K562 (cell line): ENCODE data around the gene TBX3. TPM values are rescaled to one million over a fixed set of nuclear protein-coding genes. Genes with fewer than 3 reads are reported as not detected.

Experiments used
- ATAC-seq: fragments of 200-7000 bp; cut with Tn5 transposase; 3 replicates; pipeline ENCODE4 v1.9.1; 2020; ENCODE audit warnings: moderate library complexity
- BruUV-seq: library from RNA; stranded (reverse); fragments of 400-500 nt; replicated peaks from 2 replicates; lab custom pipeline; 2021; lab: Mats Ljungman, UMichigan
- CTCF ChIA-PET: fragments of 300-600 bp; formaldehyde crosslinking; extraction: SDS; loops from one replicate; lab custom pipeline; 2021; ENCODE audit warnings: low intra/inter-chr PET ratio; lab: Yijun Ruan, JAX
- POLR2A ChIA-PET: fragments of 300-600, 350-650 bp; sonication (Branson Sonifier 250); formaldehyde crosslinking; extraction: SDS; loops from one replicate; lab custom pipeline; 2021; ENCODE audit warnings: antibody characterized with exemption, inconsistent platforms; lab: Yijun Ruan, JAX
- DNase-seq, 4 experiments: peaks; one replicate each; pipeline versions ENCODE4 v3.0.0 to v3.0.0-alpha.2; 2011 to 2018; ENCODE audit warnings: low spot score in 3 of 4, mixed read lengths in 3 of 4; ENCODE audit errors: extremely low read depth in 1 of 4
- FAIRE-seq: peaks from 2 replicates; lab custom pipeline; 2011; peaks lifted over from hg19 to GRCh38; lab: Jason Lieb, UNC
- H2AFZ ChIP-seq: 2 replicates; pipeline ENCODE4 v1.6.0; 2011; ENCODE audit warnings: low read depth, low read length, control low read depth, inconsistent platforms
- H3K27ac ChIP-seq: fragments of 200-600 bp; 3 replicates; pipeline ENCODE4 v1.8.0; 2011; ENCODE audit warnings: low read depth, mild to moderate bottlenecking, control low read depth, inconsistent platforms, low read length, moderate library complexity, mixed read lengths; ENCODE audit errors: extremely low read depth
- H3K27me3 ChIP-seq, 2 experiments: fragments of 300-600 bp in 1 of 2; 2 replicates in 1 of 2; 3 replicates in 1 of 2; pipeline versions ENCODE4 v1.6.0 to v1.8.0; 2011; ENCODE audit warnings: inconsistent platforms in 2 of 2, low read length in 2 of 2, mild to moderate bottlenecking in 1 of 2, mixed read lengths in 1 of 2, moderate library complexity in 1 of 2; ENCODE audit not compliant: control insufficient read depth in 2 of 2, insufficient read depth in 2 of 2
- H3K36me3 ChIP-seq: fragments of 300-600 bp; 3 replicates; pipeline ENCODE4 v1.8.0; 2011; ENCODE audit warnings: mild to moderate bottlenecking, low read length, inconsistent platforms; ENCODE audit not compliant: control insufficient read depth, insufficient read depth
- H3K4me1 ChIP-seq, 2 experiments: fragments of 200-600 bp in 1 of 2; replicated peaks in 1 of 2; 2 replicates in 1 of 2; 3 replicates in 1 of 2; pipeline versions ENCODE4 v1.5.1 to v1.8.0; 2011; ENCODE audit warnings: inconsistent platforms in 2 of 2, low read length in 2 of 2, mild to moderate bottlenecking in 1 of 2, mixed read lengths in 1 of 2, moderate library complexity in 1 of 2; ENCODE audit not compliant: control insufficient read depth in 2 of 2, insufficient read depth in 2 of 2
- H3K4me2 ChIP-seq: 2 replicates; pipeline ENCODE4 v1.6.1; 2011; ENCODE audit warnings: low read length, control low read depth, inconsistent platforms, mixed read lengths; ENCODE audit not compliant: insufficient read depth
- H3K4me3 ChIP-seq: fragments of 200-600 bp; sonication (generic), shearing (Covaris generic); 2 replicates; pipeline ENCODE4 v1.5.1; 2016; ENCODE audit warnings: control low read depth, inconsistent platforms
- H3K79me2 ChIP-seq: fragments of 200-600 bp; 3 replicates; pipeline ENCODE4 v1.8.0; 2011; ENCODE audit warnings: low read length, inconsistent platforms; ENCODE audit not compliant: control insufficient read depth, insufficient read depth
- H3K9ac ChIP-seq, 2 experiments: 2 replicates each; pipeline versions ENCODE4 v1.6.0 to v1.6.1; 2011; ENCODE audit warnings: low read depth in 2 of 2, low read length in 2 of 2, control low read depth in 1 of 2, inconsistent platforms in 1 of 2, mild to moderate bottlenecking in 1 of 2, mixed read lengths in 1 of 2; ENCODE audit not compliant: insufficient read depth in 1 of 2
- H3K9me1 ChIP-seq: one replicate; pipeline ENCODE4 v1.6.0; 2011; ENCODE audit warnings: inconsistent platforms, mild to moderate bottlenecking, low read length, moderate library complexity; ENCODE audit not compliant: control insufficient read depth, insufficient read depth
- H3K9me3 ChIP-seq: replicated peaks from 2 replicates; pipeline ENCODE4 v1.5.1; 2011; ENCODE audit warnings: low read depth, low read length, inconsistent platforms; ENCODE audit not compliant: control insufficient read depth, insufficient read depth
- H4K20me1 ChIP-seq: replicated peaks from 2 replicates; pipeline ENCODE4 v1.6.1; 2011; ENCODE audit warnings: low read length, inconsistent platforms, mixed read lengths; ENCODE audit not compliant: control insufficient read depth, insufficient read depth
- E2F3 ChIP-seq: fragments of 250-450 bp; sonication (Bioruptor Pico); IDR thresholded peaks from 2 replicates; pipeline ENCODE4 v1.4.0; 2020; ENCODE audit warnings: mild to moderate bottlenecking
- ETV6 ChIP-seq, 3 experiments: fragments of 150-350 bp in 1 of 3; sonication (generic) in 1 of 3; formaldehyde crosslinking in 1 of 3; IDR thresholded peaks; 2 replicates each; pipeline versions ENCODE4 v1.6.1 to v1.8.0; 2014 to 2022; ENCODE audit warnings: borderline replicate concordance in 2 of 3, low read depth in 2 of 3, antibody characterized with exemption in 1 of 3, low read length in 1 of 3, mild to moderate bottlenecking in 1 of 3, missing genetic modification reagents in 1 of 3
- NFXL1 ChIP-seq: fragments of 450-650 bp; formaldehyde crosslinking; IDR thresholded peaks from 2 replicates; pipeline ENCODE4 v1.4.0; 2021; ENCODE audit warnings: mild to moderate bottlenecking
- PCBP1 ChIP-seq: fragments of 200-400 bp; formaldehyde crosslinking; IDR thresholded peaks from 2 replicates; pipeline ENCODE4 v1.6.1; 2018; ENCODE audit warnings: mild to moderate bottlenecking, low read depth, low read length; ENCODE audit not compliant: poor library complexity, severe bottlenecking
- RB1 ChIP-seq: fragments of 450-650 bp; IDR thresholded peaks from 2 replicates; pipeline ENCODE4 v1.6.1; 2017; ENCODE audit warnings: low read depth, mild to moderate bottlenecking
- whole genome bisulfite sequencing: fragments of 100-300 bp; shearing (Covaris generic); methylation state at CpG from one replicate; pipeline ENCODE4 v1.1.6; 2016; ENCODE audit warnings: low coverage, mixed read lengths; ENCODE audit not compliant: insufficient coverage; ENCODE audit errors: missing lambda C conversion rate; 5-methylcytosine and 5-hydroxymethylcytosine counted together
- in situ Hi-C: fragments of 300-500 bp; cut with MboI; formaldehyde crosslinking; loops from 4 replicates; pipeline ENCODE4 v1.15.0; 2018; ENCODE audit warnings: inconsistent platforms, mixed read lengths
- intact Hi-C: fragments of 100-400 bp; cut with micrococcal nuclease; formaldehyde crosslinking; loops from 2 replicates; pipeline ENCODE4 v1.14.2; 2022
- polyA plus RNA-seq, 8 experiments: library from polyadenylated mRNA; depleted of rRNA in 4 of 8; stranded (reverse) in 5 of 8; unstranded in 3 of 8; fragments of >200 nt; fragmentation: Nextera tagmentation in 2 of 8; fragmentation: Illumina TruSeq in 1 of 8; extraction: Ambion mirVana in 2 of 8; extraction: Trizol in 1 of 8; gene quantifications; 2 replicates each; pipeline versions ENCODE4 v1.2.1 to v1.2.3, GENCODE V29; 2011 to 2014; ENCODE audit warnings: inconsistent platforms in 1 of 8, missing spikeins in 1 of 8
- total RNA-seq, 7 experiments: library from RNA; depleted of rRNA in 6 of 7; stranded (reverse); fragments of >200 nt in 6 of 7; fragmentation: Illumina TruSeq in 2 of 7; extraction: Trizol in 2 of 7; gene quantifications; 2 replicates each; pipeline versions ENCODE4 v1.2.1 to v1.2.3, GENCODE V29; 2011 to 2021; ENCODE audit warnings: low replicate concordance in 1 of 7
- TF ChIP-seq, protein P1 (sequence below): fragments of 250-450 bp; sonication (Bioruptor Pico); IDR thresholded peaks from 2 replicates; pipeline ENCODE4 v1.8.0; 2021; ENCODE audit warnings: borderline replicate concordance, mild to moderate bottlenecking, moderate library complexity; ENCODE audit not compliant: poor library complexity, severe bottlenecking

Gene TBX3
- total and polyA plus RNA-seq, 9 of the 15 experiments (the other 6 are each of a cell fraction or from before 2014, with no cell fraction given), result 0.03 to 0.60 (median 0.19) TPM

DNA sequence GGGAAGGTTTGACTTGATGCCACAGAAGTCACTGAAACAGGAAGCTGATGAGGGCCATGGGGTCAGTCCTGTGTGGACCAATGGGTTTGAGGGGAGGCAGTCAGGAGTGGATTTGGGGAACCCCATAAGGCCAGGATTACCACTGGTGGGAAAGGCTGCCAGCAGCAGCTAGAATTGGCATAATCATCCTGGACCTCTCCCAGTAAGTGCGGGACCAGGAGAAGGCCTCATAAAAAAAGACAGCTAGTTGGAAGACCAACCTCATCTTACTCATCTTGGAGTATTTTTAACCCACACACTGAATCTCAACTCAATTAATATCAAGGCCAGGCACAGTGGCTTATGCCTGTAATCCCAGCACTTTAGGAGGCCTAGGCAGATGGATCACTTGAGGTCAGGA is 22.7 kb downstream of the TBX3 start:
- no peak for TF ChIP-seq RB1
- TF ChIP-seq, protein P1, sequence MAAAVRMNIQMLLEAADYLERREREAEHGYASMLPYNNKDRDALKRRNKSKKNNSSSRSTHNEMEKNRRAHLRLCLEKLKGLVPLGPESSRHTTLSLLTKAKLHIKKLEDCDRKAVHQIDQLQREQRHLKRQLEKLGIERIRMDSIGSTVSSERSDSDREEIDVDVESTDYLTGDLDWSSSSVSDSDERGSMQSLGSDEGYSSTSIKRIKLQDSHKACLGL (CRISPR knock-in tag), result no peak
- TF ChIP-seq E2F3 (CRISPR knock-in tag), result no peak
- TF ChIP-seq ETV6 (IDR thresholded peaks at IDR 0.05; ENCODE audit: borderline replicate concordance in 1 of 2, low read depth in 2 of 2, low read length in 1 of 2), result no peak
- no peak for TF ChIP-seq ETV6 (CRISPR knock-in tag; IDR thresholded peaks at IDR 0.05; ENCODE audit: borderline replicate concordance)
- TF ChIP-seq PCBP1, result no peak
- TF ChIP-seq NFXL1, result no peak
- no peaks in the 10 kb centered on the region for H3K9me3 ChIP-seq
- ChIA-PET CTCF (no interaction called here), POLR2A (interaction anchor here (0.6 to 1.0 kb wide), 3 partner anchors 8 to 1254 kb away, joined by 3 read pairs; no protein-coding TSS in a partner anchor)
- no peak overlapping the region for H2AFZ ChIP-seq
- DNase-seq (no peak), FAIRE-seq (no peak), ATAC-seq (no peak)
- no peaks in the 10 kb centered on the region for H3K36me3 ChIP-seq
- H4K20me1 ChIP-seq, result no peaks in the 10 kb centered on the region
- no peaks in the 10 kb centered on the region for H3K4me1 ChIP-seq
- no peaks in the 10 kb centered on the region for H3K9me1 ChIP-seq
- H3K79me2 ChIP-seq, result no peaks in the 10 kb centered on the region
- no peak overlapping the region for H3K27ac ChIP-seq
- BruUV-seq, result no TSS peak
- in situ Hi-C loops (loop anchor here (5.0 kb wide), 2 partner anchors 1096 to 1256 kb away; no protein-coding TSS in a partner anchor), intact Hi-C loops (loop anchor here (5.0 to 10.0 kb wide), 3 partner anchors 974 to 1284 kb away; no protein-coding TSS in a partner anchor)
- H3K4me3 ChIP-seq, result no peak overlapping the region
- H3K4me2 ChIP-seq, result no peak overlapping the region
- H3K27me3 ChIP-seq, result peaks cover 3 to 17% of the 10 kb centered on the region in 2 experiments; a peak in 3 of 5 replicates
- H3K9ac ChIP-seq, result no peak overlapping the region
- WGBS, result 0% methylated on average over 1 of the region's 1 CpG
